Naive B cell (primary cell): ENCODE data around the gene TBC1D9. TPM values are rescaled to one million over a fixed set of nuclear protein-coding genes. Genes with fewer than 3 reads are reported as not detected.

ENCODE experiments used
- ATAC-seq, 2 donors: fragments of 150-1000 bp; cut with Tn5 transposase; 2 replicates each; pipeline ENCODE4 v1.10.0; 2021; ENCODE audit warnings: low read depth in 2 of 2, mild to moderate bottlenecking in 2 of 2, moderate library complexity in 2 of 2
- DNase-seq: peaks from one replicate; pipeline ENCODE4 v3.0.0; 2022
- H3K27ac Mint-ChIP-seq, 6 donors: one replicate each; pipeline ENCODE4 v1.8.0; 2020 to 2022; ENCODE audit warnings: mild to moderate bottlenecking in 6 of 6, mixed read lengths in 6 of 6, moderate library complexity in 5 of 6, inconsistent platforms in 2 of 6
- H3K27me3 Mint-ChIP-seq, 3 donors: one replicate each; pipeline ENCODE4 v1.8.0; 2021 to 2022; ENCODE audit warnings: mixed read lengths in 3 of 3, mild to moderate bottlenecking in 1 of 3
- H3K36me3 Mint-ChIP-seq, 2 donors: one replicate each; pipeline ENCODE4 v1.8.0; 2020 to 2022; ENCODE audit warnings: mixed read lengths in 2 of 2, inconsistent platforms in 1 of 2, mild to moderate bottlenecking in 1 of 2
- H3K4me1 Mint-ChIP-seq, 3 donors: one replicate each; pipeline ENCODE4 v1.8.0; 2020 to 2022; ENCODE audit warnings: mixed read lengths in 3 of 3, inconsistent platforms in 1 of 3, mild to moderate bottlenecking in 1 of 3, moderate library complexity in 1 of 3
- H3K4me3 Mint-ChIP-seq, 8 donors: one replicate each; pipeline ENCODE4 v1.8.0; 2020 to 2022; ENCODE audit warnings: mild to moderate bottlenecking in 8 of 8, mixed read lengths in 8 of 8, moderate library complexity in 8 of 8, inconsistent platforms in 2 of 8
- H3K9me3 Mint-ChIP-seq, 7 donors: one replicate each; pipeline ENCODE4 v1.8.0; 2020 to 2022; ENCODE audit warnings: mixed read lengths in 7 of 7, mild to moderate bottlenecking in 5 of 7, inconsistent platforms in 2 of 7, moderate library complexity in 1 of 7
- polyA plus RNA-seq, 6 donors: library from polyadenylated mRNA; unstranded; fragments of 300-500 nt; fragmentation: Illumina TruSeq; gene quantifications; one replicate each; pipeline ENCODE4 v1.2.3, GENCODE V29; 2021; ENCODE audit warnings: low read depth in 6 of 6

Gene TBC1D9
- polyA plus RNA-seq, 6 donors from 2014 or later: 4.4 to 38.9 (median 21.2) TPM

DNA sequence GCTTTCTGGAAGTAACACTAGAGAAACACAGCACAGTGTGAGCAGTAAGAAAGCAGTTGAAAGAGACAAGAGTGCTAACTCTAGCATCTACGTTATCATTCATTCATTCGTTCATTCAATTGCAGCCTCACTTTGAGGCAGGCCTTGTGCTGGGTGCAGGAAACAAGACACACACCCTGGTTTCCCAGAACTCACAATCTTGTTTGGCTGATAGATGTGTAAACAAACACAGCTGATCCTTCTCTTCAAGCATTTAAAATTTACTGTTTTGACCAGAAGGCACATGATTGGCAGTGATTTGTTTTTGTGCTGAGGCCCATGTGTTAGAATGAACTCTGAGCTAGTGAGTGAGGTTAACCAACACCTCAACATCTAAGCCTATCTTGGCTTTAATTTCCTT is 20.4 kb upstream of the TBC1D9 start:
- H3K36me3 Mint-ChIP-seq: peaks cover 0 to 5% of the 10 kb centered on the region in 2 donors
- peaks cover 15 to 31% (median 24%) of the 10 kb centered on the region in 3 donors for H3K4me1 Mint-ChIP-seq
- no peak overlapping the region for H3K27ac Mint-ChIP-seq
- no peak for DNase-seq
- no peak for ATAC-seq
- no peaks in the 10 kb centered on the region for H3K9me3 Mint-ChIP-seq
- no peaks in the 10 kb centered on the region for H3K27me3 Mint-ChIP-seq
- H3K4me3 Mint-ChIP-seq: no peak overlapping the region

- no peaks in the 10 kb centered on the region for H3K9me3 Mint-ChIP-seq
- peaks cover 15 to 31% (median 24%) of the 10 kb centered on the region in 3 donors for H3K4me1 Mint-ChIP-seq
- no peak for ATAC-seq
- H3K4me3 Mint-ChIP-seq: peak overlapping the region in 1 of 8 donors; percentile 77
- peak overlapping the region in 4 of 6 donors; percentile 16 to 52 (median 28) for H3K27ac Mint-ChIP-seq
- H3K36me3 Mint-ChIP-seq: peaks cover 0 to 5% of the 10 kb centered on the region in 2 donors
- no peaks in the 10 kb centered on the region for H3K27me3 Mint-ChIP-seq
- no peak for DNase-seq
Observed at GRCh38 chr4:140774956-140775355, 18.8 kb upstream of the TBC1D9 start.

- H3K27ac Mint-ChIP-seq: peak overlapping the region in 4 of 6 donors; percentile 26 to 52 (median 29)
Observed at GRCh38 chr4:140774510-140774909, 18.3 kb upstream of the TBC1D9 start.

GRCh38 chr4:140769209-140769608 is 13.0 kb upstream of the TBC1D9 start:
- Mint-ChIP-seq H3K4me3 (no peak overlapping the region), H3K27ac (no peak overlapping the region), H3K36me3 (peaks cover 0 to 5% of the 10 kb centered on the region in 2 donors), H3K9me3 (no peaks in the 10 kb centered on the region), H3K27me3 (no peaks in the 10 kb centered on the region), H3K4me1 (peaks cover 6 to 14% (median 7%) of the 10 kb centered on the region in 3 donors)
- DNase-seq (no peak), ATAC-seq (no peak)

More at GRCh38 chr4:140774510-140774909, 18.3 kb upstream of the TBC1D9 start:
- no peaks in the 10 kb centered on the region for H3K27me3 Mint-ChIP-seq
- H3K9me3 Mint-ChIP-seq: no peaks in the 10 kb centered on the region
- peak overlapping the region in 1 of 8 donors; percentile 77 for H3K4me3 Mint-ChIP-seq
- DNase-seq (peak; percentile 18), ATAC-seq (peak; percentile 51 to 68)
- H3K4me1 Mint-ChIP-seq: peaks cover 15 to 31% (median 24%) of the 10 kb centered on the region in 3 donors
- peaks cover 0 to 5% of the 10 kb centered on the region in 2 donors for H3K36me3 Mint-ChIP-seq

GRCh38 chr4:140764785-140765392 is 8.7 kb upstream of the TBC1D9 start:
- Mint-ChIP-seq H3K27me3 (no peaks in the 10 kb centered on the region), H3K4me1 (peaks cover 22 to 28% (median 23%) of the 10 kb centered on the region in 3 donors), H3K9me3 (no peaks in the 10 kb centered on the region), H3K27ac (peak overlapping the region in 1 of 6 donors; percentile 16), H3K36me3 (no peaks in the 10 kb centered on the region), H3K4me3 (no peak overlapping the region)
- no peak for DNase-seq
- no peak for ATAC-seq

DNA sequence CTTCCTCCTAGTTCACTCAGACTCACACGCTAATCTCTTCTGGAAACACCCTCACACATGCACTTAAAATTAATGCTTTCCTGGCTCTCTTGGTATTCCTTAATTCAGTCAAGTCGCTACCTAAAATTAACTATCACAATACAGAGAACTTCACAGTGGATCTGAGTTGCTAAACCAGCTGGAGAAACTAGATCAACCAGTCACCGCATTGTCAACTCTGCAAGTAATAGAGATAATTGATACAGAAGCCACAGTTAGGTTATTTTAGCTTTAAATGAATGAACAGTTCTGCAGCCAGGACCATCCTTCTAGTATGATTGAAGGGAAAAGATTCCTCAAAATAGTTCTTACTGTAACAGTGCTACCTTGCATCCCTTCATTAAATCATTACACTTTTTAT is 6.0 kb upstream of the TBC1D9 start:
- Mint-ChIP-seq H3K4me3 (no peak overlapping the region), H3K36me3 (no peaks in the 10 kb centered on the region), H3K27me3 (no peaks in the 10 kb centered on the region), H3K9me3 (no peaks in the 10 kb centered on the region), H3K4me1 (peaks cover 36 to 51% (median 44%) of the 10 kb centered on the region in 3 donors), H3K27ac (peak overlapping the region in 2 of 6 donors; percentile 26 to 52)
- DNase-seq (no peak), ATAC-seq (no peak)

DNA sequence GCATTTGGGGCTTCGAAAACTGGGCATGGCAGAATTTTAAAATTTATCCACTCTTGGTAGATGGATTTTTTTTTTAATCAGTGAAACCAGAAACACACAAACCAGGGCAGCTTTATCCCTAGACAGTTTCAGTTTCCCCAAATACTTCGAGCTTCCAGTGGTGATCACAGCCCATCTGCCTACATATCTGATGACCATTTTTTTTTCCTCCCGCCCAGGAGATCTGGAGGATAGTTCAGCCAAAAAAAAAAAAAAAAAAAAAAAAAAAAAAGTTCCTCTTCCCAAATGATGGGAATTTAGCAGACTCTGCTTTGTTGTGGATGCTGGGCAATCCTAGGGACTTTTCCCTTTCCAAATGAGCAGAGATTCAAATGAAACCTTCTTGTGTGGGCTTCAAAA is 1.0 kb upstream of the TBC1D9 start:
- H3K4me3 Mint-ChIP-seq: peak overlapping the region; percentile 83 to 96 (median 93)
- H3K27me3 Mint-ChIP-seq: no peaks in the 10 kb centered on the region

DNA sequence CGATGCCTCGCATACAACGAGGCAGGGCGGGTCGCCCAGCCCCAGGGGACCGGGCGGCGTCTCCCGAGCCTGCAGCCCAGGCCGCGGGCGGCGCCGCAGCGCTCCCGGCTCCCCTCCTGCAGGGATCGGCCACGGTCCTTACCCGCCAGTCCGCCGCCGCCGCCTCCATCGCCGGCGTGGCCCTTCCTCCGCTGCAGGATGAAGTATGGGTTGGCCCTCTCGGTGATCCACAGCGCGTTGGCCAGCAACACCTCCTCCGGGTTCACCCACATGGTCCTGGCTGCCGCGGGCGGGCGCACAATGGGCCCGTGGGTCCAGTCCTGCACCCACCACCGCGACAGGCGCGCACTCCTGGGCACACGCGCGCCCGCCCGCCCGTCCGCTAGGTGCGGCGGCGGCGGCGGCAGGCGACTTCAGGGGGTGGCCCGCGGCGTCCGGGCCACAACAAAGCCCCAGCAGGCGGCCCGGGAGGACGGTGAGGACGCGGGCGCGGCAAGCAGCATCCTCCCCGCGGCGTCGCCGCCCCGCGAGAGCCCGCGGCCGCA is 339 bp downstream of the TBC1D9 start:
- H3K9me3 Mint-ChIP-seq: no peaks in the 10 kb centered on the region
- DNase-seq: peak; percentile 67
- H3K27me3 Mint-ChIP-seq: no peaks in the 10 kb centered on the region
- peak overlapping the region; percentile 65 to 96 (median 91) for H3K27ac Mint-ChIP-seq
- peak overlapping the region; percentile 83 to 96 (median 93) for H3K4me3 Mint-ChIP-seq
- peaks cover 51 to 77% (median 75%) of the 10 kb centered on the region in 3 donors for H3K4me1 Mint-ChIP-seq
- peaks cover 0 to 19% of the 10 kb centered on the region in 2 donors for H3K36me3 Mint-ChIP-seq
- peak; percentile 66 for ATAC-seq

More for the DNA sequence above, 1.0 kb upstream of the TBC1D9 start:
- Mint-ChIP-seq H3K4me1 (peaks cover 49 to 74% (median 70%) of the 10 kb centered on the region in 3 donors), H3K9me3 (no peaks in the 10 kb centered on the region), H3K36me3 (peaks cover 0 to 15% of the 10 kb centered on the region in 2 donors), H3K27ac (peak overlapping the region; percentile 89 to 97 (median 95))
- DNase-seq (no peak), ATAC-seq (no peak)

DNA sequence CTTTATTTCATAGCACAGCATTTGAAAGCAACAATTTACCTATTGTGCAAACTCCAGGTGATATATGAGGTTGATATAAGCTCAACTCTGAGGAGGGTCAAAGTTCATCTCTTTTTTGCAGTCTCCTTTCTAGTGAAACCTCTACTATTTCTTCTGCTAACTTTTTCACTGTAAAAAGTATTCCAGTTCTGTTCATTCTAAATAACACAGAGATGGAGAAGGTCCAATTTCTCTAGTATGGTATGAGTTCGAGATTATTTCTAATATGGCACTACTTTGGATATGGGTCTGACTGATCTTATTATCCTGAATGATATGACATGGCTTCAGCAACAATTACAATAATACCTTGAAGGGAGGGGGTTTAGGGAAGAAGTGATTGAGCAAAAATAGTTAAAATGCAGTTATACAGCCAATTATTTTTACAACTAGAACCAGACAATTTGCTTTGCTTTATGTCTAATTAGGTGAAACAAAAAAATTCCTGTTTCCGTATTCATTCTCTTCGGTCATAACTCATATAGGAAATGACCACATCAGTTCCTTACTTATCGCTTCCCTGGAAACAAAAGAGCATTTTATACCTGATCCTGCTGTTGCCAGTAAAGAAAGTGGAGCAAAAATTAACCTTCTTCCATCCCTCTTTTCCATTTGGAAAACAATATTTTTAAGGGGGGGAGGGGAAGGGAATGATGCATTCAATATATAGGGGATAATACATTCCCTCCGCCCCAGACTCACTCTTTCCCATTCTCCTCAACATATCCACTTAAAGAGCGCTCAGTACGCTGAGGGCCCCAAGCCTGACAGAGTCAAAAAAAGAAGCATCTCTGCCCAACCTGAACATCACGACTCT is 1.0 kb downstream of the TBC1D9 start:
- Mint-ChIP-seq H3K27me3 (no peaks in the 10 kb centered on the region), H3K36me3 (peaks cover 0 to 19% of the 10 kb centered on the region in 2 donors), H3K4me1 (peaks cover 49 to 76% (median 73%) of the 10 kb centered on the region in 3 donors), H3K9me3 (no peaks in the 10 kb centered on the region), H3K4me3 (peak overlapping the region; percentile 83 to 96 (median 93)), H3K27ac (peak overlapping the region; percentile 65 to 94 (median 90))
- DNase-seq (no peak), ATAC-seq (no peak)

DNA sequence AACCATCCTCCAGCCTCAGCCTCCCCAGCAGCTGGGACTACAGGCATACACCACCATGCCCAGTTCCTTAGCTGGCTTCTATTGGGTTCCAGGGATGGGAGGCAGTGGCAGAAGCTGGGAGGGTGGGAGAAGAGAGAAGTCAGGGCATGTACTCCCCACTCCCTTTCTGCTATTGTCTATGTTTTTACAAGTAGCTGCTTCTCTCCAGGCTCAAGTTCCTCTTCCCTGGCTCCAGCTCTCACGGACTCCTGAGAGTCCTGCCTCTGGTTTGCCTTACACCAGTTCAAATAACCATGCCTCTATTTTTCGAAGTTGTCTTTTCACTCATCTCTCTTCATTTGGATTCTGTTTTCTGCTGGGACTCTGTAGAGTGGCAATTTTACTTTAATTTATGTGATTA is 2.9 kb downstream of the TBC1D9 start:
- H3K36me3 Mint-ChIP-seq: peaks cover 6 to 22% of the 10 kb centered on the region in 2 donors
- ATAC-seq (no peak), DNase-seq (no peak)
- H3K27me3 Mint-ChIP-seq: no peaks in the 10 kb centered on the region
- H3K4me3 Mint-ChIP-seq: peak overlapping the region in 6 of 8 donors; percentile 29 to 96 (median 76)
- peaks cover 47 to 69% (median 62%) of the 10 kb centered on the region in 3 donors for H3K4me1 Mint-ChIP-seq
- peaks cover 0 to 3% (median 2%) of the 10 kb centered on the region in 7 donors for H3K9me3 Mint-ChIP-seq
- peak overlapping the region in 4 of 6 donors; percentile 2 to 79 (median 13) for H3K27ac Mint-ChIP-seq

- peak overlapping the region in 4 of 6 donors; percentile 0 to 23 (median 12) for H3K27ac Mint-ChIP-seq
- ATAC-seq: no peak
- peak overlapping the region in 7 of 8 donors; percentile 11 to 96 (median 64) for H3K4me3 Mint-ChIP-seq
- no peak for DNase-seq
- peaks cover 3 to 10% (median 4%) of the 10 kb centered on the region in 7 donors for H3K9me3 Mint-ChIP-seq
- no peaks in the 10 kb centered on the region for H3K27me3 Mint-ChIP-seq
- peaks cover 45 to 68% (median 62%) of the 10 kb centered on the region in 3 donors for H3K4me1 Mint-ChIP-seq
- peaks cover 12 to 29% of the 10 kb centered on the region in 2 donors for H3K36me3 Mint-ChIP-seq
Observed at GRCh38 chr4:140752291-140753068, 3.7 kb downstream of the TBC1D9 start.

- peaks cover 18 to 29% of the 10 kb centered on the region in 2 donors for H3K36me3 Mint-ChIP-seq
Observed at GRCh38 chr4:140750470-140750869, 5.7 kb downstream of the TBC1D9 start.

More at GRCh38 chr4:140750470-140750869, 5.7 kb downstream of the TBC1D9 start:
- Mint-ChIP-seq H3K27me3 (no peaks in the 10 kb centered on the region), H3K4me1 (peaks cover 49 to 68% (median 55%) of the 10 kb centered on the region in 3 donors), H3K27ac (peak overlapping the region in 1 of 6 donors; percentile 3), H3K9me3 (peaks cover 3 to 11% (median 5%) of the 10 kb centered on the region in 7 donors), H3K4me3 (peak overlapping the region in 1 of 8 donors; percentile 40)
- no peak for ATAC-seq
- no peak for DNase-seq
